DND-41 (cell line): ENCODE results near the gene SERTM2.

Experiments used
- EZH2 ChIP-seq: IDR thresholded peaks from 3 replicates; pipeline ENCODE4 v1.6.1; 2012; ENCODE audit warnings: borderline replicate concordance, low read depth, mild to moderate bottlenecking, moderate library complexity, low read length, inconsistent platforms; ENCODE audit not compliant: severe bottlenecking
- TF ChIP-seq, protein P1 (sequence below): IDR thresholded peaks from 2 replicates; pipeline ENCODE4 v1.5.1; 2012; ENCODE audit warnings: borderline replicate concordance, low read length, moderate library complexity, mild to moderate bottlenecking; ENCODE audit not compliant: poor library complexity, severe bottlenecking; ENCODE audit errors: extremely low read depth

DNA sequence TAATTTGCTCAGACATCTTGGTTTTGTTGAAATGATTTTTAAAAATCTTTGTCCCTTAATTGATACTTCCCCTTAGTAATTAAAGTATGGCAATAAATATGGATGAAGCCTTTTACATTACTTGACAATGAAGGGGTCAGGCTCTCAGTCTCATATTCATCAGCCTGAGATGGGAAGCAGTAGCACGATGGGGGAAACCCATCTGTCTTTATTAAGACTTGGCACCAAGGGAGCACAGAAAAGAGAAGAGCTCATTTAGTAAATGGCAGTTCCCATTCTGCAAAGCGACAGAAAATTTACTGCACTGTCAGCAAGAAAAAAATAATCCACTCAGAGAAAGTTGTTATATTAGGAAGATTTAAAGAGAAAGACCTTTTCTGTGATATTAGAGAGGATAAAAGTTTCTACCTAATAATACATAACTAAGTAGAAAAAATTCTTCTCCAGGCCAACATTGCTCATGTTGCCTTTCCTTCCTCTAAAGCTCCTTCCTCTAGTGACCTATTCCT is 7.9 kb upstream of the SERTM2 start:
- TF ChIP-seq, protein P1, sequence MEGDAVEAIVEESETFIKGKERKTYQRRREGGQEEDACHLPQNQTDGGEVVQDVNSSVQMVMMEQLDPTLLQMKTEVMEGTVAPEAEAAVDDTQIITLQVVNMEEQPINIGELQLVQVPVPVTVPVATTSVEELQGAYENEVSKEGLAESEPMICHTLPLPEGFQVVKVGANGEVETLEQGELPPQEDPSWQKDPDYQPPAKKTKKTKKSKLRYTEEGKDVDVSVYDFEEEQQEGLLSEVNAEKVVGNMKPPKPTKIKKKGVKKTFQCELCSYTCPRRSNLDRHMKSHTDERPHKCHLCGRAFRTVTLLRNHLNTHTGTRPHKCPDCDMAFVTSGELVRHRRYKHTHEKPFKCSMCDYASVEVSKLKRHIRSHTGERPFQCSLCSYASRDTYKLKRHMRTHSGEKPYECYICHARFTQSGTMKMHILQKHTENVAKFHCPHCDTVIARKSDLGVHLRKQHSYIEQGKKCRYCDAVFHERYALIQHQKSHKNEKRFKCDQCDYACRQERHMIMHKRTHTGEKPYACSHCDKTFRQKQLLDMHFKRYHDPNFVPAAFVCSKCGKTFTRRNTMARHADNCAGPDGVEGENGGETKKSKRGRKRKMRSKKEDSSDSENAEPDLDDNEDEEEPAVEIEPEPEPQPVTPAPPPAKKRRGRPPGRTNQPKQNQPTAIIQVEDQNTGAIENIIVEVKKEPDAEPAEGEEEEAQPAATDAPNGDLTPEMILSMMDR: no peak
- TF ChIP-seq EZH2: no peak
